PFSK-1 (cell line): ENCODE results near the gene PPA2.

ENCODE experiments used
- FOXP2 ChIP-seq: optimal IDR thresholded peaks from 2 replicates; pipeline ENCODE3; 2011; ENCODE audit warnings: borderline replicate concordance, control low read depth, inconsistent platforms; ENCODE audit not compliant: insufficient read depth; ENCODE audit errors: extremely low read length, extremely low read depth
- POLR2AphosphoS5 ChIP-seq: IDR thresholded peaks from 2 replicates; pipeline ENCODE4 v1.6.1; 2012; ENCODE audit warnings: low read depth, mild to moderate bottlenecking, control low read depth, low read length, moderate library complexity
- REST ChIP-seq, 2 experiments: IDR thresholded peaks; 2 replicates each; pipeline versions ENCODE4 v1.6.1 to v1.8.0; 2011 to 2012; ENCODE audit warnings: low read depth in 2 of 2, low read length in 2 of 2, control low read depth in 1 of 2, inconsistent platforms in 1 of 2, mild to moderate bottlenecking in 1 of 2, moderate library complexity in 1 of 2; ENCODE audit not compliant: insufficient read depth in 1 of 2
- SIN3A ChIP-seq: IDR thresholded peaks from 2 replicates; pipeline ENCODE4 v1.6.1; 2012; ENCODE audit warnings: mild to moderate bottlenecking, low read length, moderate library complexity, borderline replicate concordance; ENCODE audit not compliant: insufficient read depth
- TAF1 ChIP-seq: IDR thresholded peaks from 2 replicates; pipeline ENCODE4 v1.6.1; 2012; ENCODE audit warnings: low read length, control low read depth, borderline replicate concordance; ENCODE audit not compliant: insufficient read depth

PPA2 gene

GRCh38 chr4:105426187-105426897 lies 47.5 kb downstream of the PPA2 start:
- TF ChIP-seq TAF1 (no peak), FOXP2 (no peak), REST (IDR thresholded peaks at IDR 0.05; ENCODE audit: insufficient read depth in 1 of 2, low read depth in 2 of 2, low read length in 2 of 2) (no peak), SIN3A (no peak), POLR2AphosphoS5 (no peak)

GRCh38 chr4:105422207-105422920 lies 51.5 kb downstream of the PPA2 start:
- TF ChIP-seq TAF1 (no peak), FOXP2 (no peak), REST (IDR thresholded peaks at IDR 0.05; ENCODE audit: insufficient read depth in 1 of 2, low read depth in 2 of 2, low read length in 2 of 2) (no peak), SIN3A (no peak), POLR2AphosphoS5 (no peak)

- TF ChIP-seq REST (IDR thresholded peaks at IDR 0.05; ENCODE audit: insufficient read depth in 1 of 2, low read depth in 2 of 2, low read length in 2 of 2) (no peak), TAF1 (no peak)
Observed at GRCh38 chr4:105417624-105418023, 56.2 kb downstream of the PPA2 start.

- TF ChIP-seq REST (IDR thresholded peaks at IDR 0.05; ENCODE audit: insufficient read depth in 1 of 2, low read depth in 2 of 2, low read length in 2 of 2) (no peak), SIN3A (no peak), POLR2AphosphoS5 (no peak), FOXP2 (no peak), TAF1 (no peak)
Observed at GRCh38 chr4:105415281-105415744, 58.5 kb downstream of the PPA2 start.
